ENCODE measurements around the gene NDUFA12.
"Not testable (repeated sequence)": the region's sequence is repeated elsewhere in the genome, so short reads cannot be mapped to it uniquely, and the experiment has no call there.

Gene NDUFA12

GRCh38 chr12:94998326-94998725, 5.2 kb downstream of the NDUFA12 start:
- H3K4me1 ChIP-seq (ENCODE audit: control insufficient read depth in 1 of 2, insufficient read depth in 2 of 2, low read length in 2 of 2) = peaks cover 0 to 17% of the 10 kb centered on the region in 2 donors

DNA sequence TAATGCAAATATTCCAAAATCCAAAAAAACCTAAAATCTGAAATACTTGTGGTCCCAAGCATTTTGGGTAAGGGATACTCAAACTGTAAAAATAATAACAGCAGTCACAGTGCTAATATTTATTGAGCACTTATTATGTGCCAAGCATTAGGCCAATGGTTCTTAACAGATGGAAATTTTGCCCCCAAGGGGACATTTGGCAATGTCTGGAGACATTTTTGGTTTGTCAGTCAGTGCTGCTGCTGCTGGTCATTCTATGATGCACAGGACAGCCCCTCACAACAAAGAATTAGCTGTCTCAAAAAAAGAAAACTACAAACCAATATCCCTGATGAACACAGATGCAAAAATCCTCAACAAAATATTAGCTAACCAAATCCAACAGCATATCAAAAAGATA, 5.8 kb downstream of the NDUFA12 start:
- Histone ChIP-seq H3K4me3 (ENCODE audit: low read depth in 1 of 2, low read length in 2 of 2) (no peak overlapping the region), H3K9me3 (ENCODE audit: control insufficient read depth in 1 of 2, low read length in 2 of 2) (no peaks in the 10 kb centered on the region), H3K4me1 (ENCODE audit: control insufficient read depth in 1 of 2, insufficient read depth in 2 of 2, low read length in 2 of 2) (peaks cover 0 to 13% of the 10 kb centered on the region in 2 donors), H3K27me3 (ENCODE audit: low read depth, low read length) (no peaks in the 10 kb centered on the region), H3K36me3 (ENCODE audit: control insufficient read depth in 1 of 2, insufficient read depth in 2 of 2, low read length in 2 of 2) (peaks cover 4 to 14% of the 10 kb centered on the region in 2 donors), H3K27ac (ENCODE audit: low read length) (no peak overlapping the region)

More at GRCh38 chr12:94998326-94998725, 5.2 kb downstream of the NDUFA12 start:
- Histone ChIP-seq H3K4me3 (ENCODE audit: low read depth in 1 of 2, low read length in 2 of 2) (no peak overlapping the region), H3K9me3 (ENCODE audit: control insufficient read depth in 1 of 2, low read length in 2 of 2) (no peaks in the 10 kb centered on the region), H3K27ac (ENCODE audit: low read length) (no peak overlapping the region), H3K27me3 (ENCODE audit: low read depth, low read length) (no peaks in the 10 kb centered on the region), H3K36me3 (ENCODE audit: control insufficient read depth in 1 of 2, insufficient read depth in 2 of 2, low read length in 2 of 2) (peaks cover 3 to 14% of the 10 kb centered on the region in 2 donors)

DNA sequence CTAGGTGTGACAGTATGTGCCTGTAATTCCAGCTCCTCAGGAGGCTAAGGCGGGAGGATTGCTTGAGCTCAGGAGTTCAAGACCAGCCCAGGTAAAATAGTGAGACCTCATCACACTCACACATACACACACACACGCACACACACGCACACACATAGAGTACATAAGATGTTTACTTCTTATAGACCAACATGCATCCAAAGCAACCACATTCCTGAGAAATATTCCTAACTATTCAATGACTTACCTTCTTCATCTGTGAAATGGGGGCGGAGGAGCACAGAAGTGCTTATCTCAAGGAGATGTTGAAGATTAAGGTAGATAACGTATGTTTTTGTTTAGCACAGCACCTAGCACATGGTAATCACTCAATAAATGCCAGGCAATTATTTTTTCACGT, 6.4 kb downstream of the NDUFA12 start:
- no peak overlapping the region for H3K4me3 ChIP-seq (ENCODE audit: low read depth in 1 of 2, low read length in 2 of 2)
- H3K27me3 ChIP-seq (ENCODE audit: low read depth, low read length) = no peaks in the 10 kb centered on the region
- peaks cover 8 to 14% of the 10 kb centered on the region in 2 donors for H3K36me3 ChIP-seq (ENCODE audit: control insufficient read depth in 1 of 2, insufficient read depth in 2 of 2, low read length in 2 of 2)
- H3K27ac ChIP-seq (ENCODE audit: low read length) = no peak overlapping the region
- H3K4me1 ChIP-seq (ENCODE audit: control insufficient read depth in 1 of 2, insufficient read depth in 2 of 2, low read length in 2 of 2) = peaks cover 0 to 6% of the 10 kb centered on the region in 2 donors
- H3K9me3 ChIP-seq (ENCODE audit: control insufficient read depth in 1 of 2, low read length in 2 of 2) = no peaks in the 10 kb centered on the region

DNA sequence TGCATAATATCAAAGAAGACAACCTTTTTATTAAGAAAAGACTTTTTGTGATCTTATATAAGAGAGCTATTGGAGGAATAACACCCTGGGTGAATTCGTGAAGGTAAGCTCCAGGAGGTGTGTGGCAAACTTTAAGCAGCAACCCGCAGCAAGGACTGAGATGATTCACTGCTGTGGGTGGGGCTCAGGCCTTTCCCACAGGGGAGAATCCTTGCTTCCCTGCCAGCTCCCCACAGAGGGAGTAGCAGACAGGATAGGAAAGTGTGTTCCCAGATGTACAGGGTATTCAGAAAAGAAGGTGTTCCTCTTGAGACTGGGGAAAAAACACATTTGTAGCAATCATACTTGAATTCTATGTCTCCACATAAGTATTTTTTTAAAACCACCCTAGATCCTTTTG, 9.2 kb downstream of the NDUFA12 start:
- Histone ChIP-seq H3K27me3 (ENCODE audit: low read depth, low read length) (no peaks in the 10 kb centered on the region), H3K36me3 (ENCODE audit: control insufficient read depth in 1 of 2, insufficient read depth in 2 of 2, low read length in 2 of 2) (peaks cover 7 to 11% of the 10 kb centered on the region in 2 donors), H3K4me3 (ENCODE audit: low read depth in 1 of 2, low read length in 2 of 2) (no peak overlapping the region), H3K27ac (ENCODE audit: low read length) (no peak overlapping the region), H3K4me1 (ENCODE audit: control insufficient read depth in 1 of 2, insufficient read depth in 2 of 2, low read length in 2 of 2) (no peaks in the 10 kb centered on the region), H3K9me3 (ENCODE audit: control insufficient read depth in 1 of 2, low read length in 2 of 2) (no peaks in the 10 kb centered on the region)

DNA sequence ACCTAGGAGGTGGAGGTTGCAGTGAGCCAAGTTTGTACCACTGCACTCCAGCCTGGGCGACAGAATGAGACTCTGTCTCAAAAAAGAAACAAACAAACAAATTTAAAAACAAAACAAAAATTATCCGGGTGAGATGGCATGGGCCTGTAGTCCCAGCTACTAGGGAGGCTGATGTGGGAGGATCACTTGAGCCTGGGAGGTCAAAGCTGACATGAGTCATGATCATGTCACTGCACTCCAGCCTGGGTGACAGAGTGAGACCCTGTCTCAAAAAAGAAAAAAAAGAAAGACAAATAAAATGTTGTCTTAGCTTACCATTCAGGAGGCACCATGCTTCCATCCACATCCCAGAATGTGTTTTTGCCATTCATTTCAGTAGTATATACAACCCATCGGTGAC, 9.6 kb downstream of the NDUFA12 start:
- H3K9me3 ChIP-seq (ENCODE audit: control insufficient read depth in 1 of 2, low read length in 2 of 2) = not testable (repeated sequence)

DNA sequence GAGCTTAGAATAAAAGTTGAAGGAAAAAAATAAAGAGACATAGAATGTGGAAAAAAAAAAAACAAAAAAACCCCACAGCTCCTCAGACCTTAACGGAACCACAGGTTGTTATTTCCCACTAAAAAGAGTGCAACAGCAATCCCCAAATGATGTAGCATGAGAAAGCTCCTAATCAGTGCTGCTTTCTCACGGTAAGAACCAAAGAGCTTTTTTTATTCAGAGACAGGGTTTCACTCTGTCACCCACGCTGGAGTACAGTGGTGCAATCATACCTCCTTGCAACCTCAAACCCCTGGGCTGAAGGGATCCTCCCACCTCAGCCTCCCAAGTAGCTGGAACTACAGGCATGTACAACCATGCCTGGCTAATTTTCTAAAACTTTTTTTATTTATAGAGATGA, 13.3 kb downstream of the NDUFA12 start:
- Histone ChIP-seq H3K36me3 (ENCODE audit: control insufficient read depth in 1 of 2, insufficient read depth in 2 of 2, low read length in 2 of 2) (peaks cover 7 to 11% of the 10 kb centered on the region in 2 donors), H3K27me3 (ENCODE audit: low read depth, low read length) (no peaks in the 10 kb centered on the region), H3K9me3 (ENCODE audit: control insufficient read depth in 1 of 2, low read length in 2 of 2) (no peaks in the 10 kb centered on the region), H3K27ac (ENCODE audit: low read length) (no peak overlapping the region), H3K4me1 (ENCODE audit: control insufficient read depth in 1 of 2, insufficient read depth in 2 of 2, low read length in 2 of 2) (no peaks in the 10 kb centered on the region), H3K4me3 (ENCODE audit: low read depth in 1 of 2, low read length in 2 of 2) (no peak overlapping the region)

More for the DNA sequence above, 9.6 kb downstream of the NDUFA12 start:
- not testable (repeated sequence) for H3K27me3 ChIP-seq (ENCODE audit: low read depth, low read length); H3K4me1 ChIP-seq (ENCODE audit: control insufficient read depth in 1 of 2, insufficient read depth in 2 of 2, low read length in 2 of 2); H3K27ac ChIP-seq (ENCODE audit: low read length); H3K4me3 ChIP-seq (ENCODE audit: low read depth in 1 of 2, low read length in 2 of 2)
- peaks cover 7 to 11% of the 10 kb centered on the region in 2 donors for H3K36me3 ChIP-seq (ENCODE audit: control insufficient read depth in 1 of 2, insufficient read depth in 2 of 2, low read length in 2 of 2)

DNA sequence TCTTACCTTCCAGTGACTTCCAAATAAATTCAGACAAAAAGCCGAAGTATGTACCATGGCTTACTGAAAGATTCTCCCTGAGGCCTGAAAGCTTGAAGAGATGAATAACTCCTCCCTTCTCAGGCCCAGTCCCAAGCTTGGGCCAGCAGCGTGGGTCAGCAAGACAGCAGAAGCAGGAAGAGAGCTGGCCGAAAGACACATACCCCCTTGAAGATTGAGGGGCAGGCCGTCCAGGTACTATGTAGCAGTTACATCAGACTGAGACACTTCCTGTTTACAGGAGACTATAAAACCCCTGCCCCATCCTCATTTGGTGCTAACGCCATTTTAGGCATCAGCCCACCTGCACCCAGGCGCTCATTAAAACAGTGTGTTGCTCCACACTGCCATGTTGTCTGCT, 15.0 kb downstream of the NDUFA12 start:
- Histone ChIP-seq H3K9me3 (ENCODE audit: control insufficient read depth in 1 of 2, low read length in 2 of 2) (no peaks in the 10 kb centered on the region), H3K27me3 (ENCODE audit: low read depth, low read length) (no peaks in the 10 kb centered on the region), H3K36me3 (ENCODE audit: control insufficient read depth in 1 of 2, insufficient read depth in 2 of 2, low read length in 2 of 2) (peaks cover 4 to 7% of the 10 kb centered on the region in 2 donors), H3K4me1 (ENCODE audit: control insufficient read depth in 1 of 2, insufficient read depth in 2 of 2, low read length in 2 of 2) (no peaks in the 10 kb centered on the region), H3K27ac (ENCODE audit: low read length) (no peak overlapping the region), H3K4me3 (ENCODE audit: low read depth in 1 of 2, low read length in 2 of 2) (no peak overlapping the region)

GRCh38 chr12:94987801-94988200, 15.7 kb downstream of the NDUFA12 start:
- Histone ChIP-seq H3K4me3 (ENCODE audit: low read depth in 1 of 2, low read length in 2 of 2) (no peak overlapping the region), H3K9me3 (ENCODE audit: control insufficient read depth in 1 of 2, low read length in 2 of 2) (no peaks in the 10 kb centered on the region), H3K27ac (ENCODE audit: low read length) (no peak overlapping the region), H3K36me3 (ENCODE audit: control insufficient read depth in 1 of 2, insufficient read depth in 2 of 2, low read length in 2 of 2) (peaks cover 4 to 7% of the 10 kb centered on the region in 2 donors), H3K4me1 (ENCODE audit: control insufficient read depth in 1 of 2, insufficient read depth in 2 of 2, low read length in 2 of 2) (no peaks in the 10 kb centered on the region), H3K27me3 (ENCODE audit: low read depth, low read length) (no peaks in the 10 kb centered on the region)

DNA sequence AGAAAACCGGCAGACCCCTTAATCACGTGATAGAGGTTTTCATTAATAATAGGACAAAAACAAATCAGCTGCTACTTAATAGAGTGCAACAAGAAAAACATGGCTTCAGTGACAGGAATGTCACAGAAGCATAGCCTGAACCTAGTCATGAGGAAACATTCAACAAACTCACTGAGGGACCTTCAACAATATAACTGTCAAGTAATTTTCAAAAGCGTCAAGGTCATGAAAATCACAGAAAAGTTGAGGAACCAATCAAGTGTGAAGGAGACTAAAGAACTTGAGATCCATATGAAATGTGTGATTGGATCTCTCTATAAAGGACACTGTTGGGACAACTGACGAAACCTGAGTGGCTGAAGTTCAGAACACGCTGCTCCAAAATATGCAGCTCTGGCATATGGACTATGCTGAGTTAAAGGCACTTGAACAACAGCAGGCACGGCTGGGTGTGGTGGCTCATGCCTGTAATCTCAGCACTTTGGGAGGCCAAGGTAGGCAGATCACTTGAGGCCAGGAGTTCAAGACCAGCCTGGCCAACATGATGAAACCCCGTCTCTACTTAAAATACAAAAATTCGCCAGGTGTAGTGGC, 16.3 kb downstream of the NDUFA12 start:
- H3K4me3 ChIP-seq (ENCODE audit: low read depth in 1 of 2, low read length in 2 of 2) = no peak overlapping the region
- H3K9me3 ChIP-seq (ENCODE audit: control insufficient read depth in 1 of 2, low read length in 2 of 2) = no peaks in the 10 kb centered on the region
- peaks cover 3 to 4% of the 10 kb centered on the region in 2 donors for H3K36me3 ChIP-seq (ENCODE audit: control insufficient read depth in 1 of 2, insufficient read depth in 2 of 2, low read length in 2 of 2)
- peaks cover 0 to 4% of the 10 kb centered on the region in 2 donors for H3K4me1 ChIP-seq (ENCODE audit: control insufficient read depth in 1 of 2, insufficient read depth in 2 of 2, low read length in 2 of 2)
- H3K27me3 ChIP-seq (ENCODE audit: low read depth, low read length) = no peaks in the 10 kb centered on the region
- no peak overlapping the region for H3K27ac ChIP-seq (ENCODE audit: low read length)

DNA sequence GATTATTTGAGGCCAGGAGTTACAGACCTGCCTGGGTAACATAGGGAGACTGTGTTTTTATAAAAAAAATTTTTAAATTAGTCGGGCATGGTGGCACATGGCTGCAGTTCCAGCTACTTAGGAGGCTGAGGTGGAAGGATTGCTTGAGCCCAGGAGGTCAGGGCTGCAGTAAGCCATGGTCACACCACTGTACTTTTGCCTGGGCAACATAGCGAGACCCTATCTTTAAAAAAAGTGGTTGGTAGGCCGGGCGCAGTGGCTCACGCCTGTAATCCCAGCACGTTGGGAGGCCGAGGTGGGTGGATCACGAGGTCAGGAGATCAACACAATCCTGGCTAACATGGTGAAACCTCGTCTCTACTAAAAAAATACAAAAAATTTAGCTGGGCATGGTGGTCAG, 18.4 kb downstream of the NDUFA12 start:
- H3K4me1 ChIP-seq (ENCODE audit: control insufficient read depth in 1 of 2, insufficient read depth in 2 of 2, low read length in 2 of 2); H3K9me3 ChIP-seq (ENCODE audit: control insufficient read depth in 1 of 2, low read length in 2 of 2); H3K36me3 ChIP-seq (ENCODE audit: control insufficient read depth in 1 of 2, insufficient read depth in 2 of 2, low read length in 2 of 2); H3K27me3 ChIP-seq (ENCODE audit: low read depth, low read length); H3K4me3 ChIP-seq (ENCODE audit: low read depth in 1 of 2, low read length in 2 of 2); H3K27ac ChIP-seq (ENCODE audit: low read length): not testable (repeated sequence)

- no peak overlapping the region for H3K27ac ChIP-seq (ENCODE audit: low read length)
- H3K36me3 ChIP-seq (ENCODE audit: control insufficient read depth in 1 of 2, insufficient read depth in 2 of 2, low read length in 2 of 2) = no peaks in the 10 kb centered on the region
- no peak overlapping the region for H3K4me3 ChIP-seq (ENCODE audit: low read depth in 1 of 2, low read length in 2 of 2)
- H3K4me1 ChIP-seq (ENCODE audit: control insufficient read depth in 1 of 2, insufficient read depth in 2 of 2, low read length in 2 of 2) = peaks cover 0 to 4% of the 10 kb centered on the region in 2 donors
- no peaks in the 10 kb centered on the region for H3K9me3 ChIP-seq (ENCODE audit: control insufficient read depth in 1 of 2, low read length in 2 of 2)
- no peaks in the 10 kb centered on the region for H3K27me3 ChIP-seq (ENCODE audit: low read depth, low read length)
These were observed 20.2 kb downstream of the NDUFA12 start for GRCh38 chr12:94983321-94983720.

- H3K4me1 ChIP-seq (ENCODE audit: control insufficient read depth in 1 of 2, insufficient read depth in 2 of 2, low read length in 2 of 2) = peaks cover 0 to 4% of the 10 kb centered on the region in 2 donors
- H3K27ac ChIP-seq (ENCODE audit: low read length) = no peak overlapping the region
- no peak overlapping the region for H3K4me3 ChIP-seq (ENCODE audit: low read depth in 1 of 2, low read length in 2 of 2)
- H3K27me3 ChIP-seq (ENCODE audit: low read depth, low read length) = no peaks in the 10 kb centered on the region
- H3K9me3 ChIP-seq (ENCODE audit: control insufficient read depth in 1 of 2, low read length in 2 of 2) = no peaks in the 10 kb centered on the region
- H3K36me3 ChIP-seq (ENCODE audit: control insufficient read depth in 1 of 2, insufficient read depth in 2 of 2, low read length in 2 of 2) = no peaks in the 10 kb centered on the region
These were observed 21.0 kb downstream of the NDUFA12 start for GRCh38 chr12:94982456-94982855.

All from muscle layer of duodenum (tissue), 2 donors.